ENCODE data around the gene DDI1. TPM values are rescaled to one million over a fixed set of nuclear protein-coding genes. Genes with fewer than 3 reads are reported as not detected.
"Not testable (repeated sequence)": the region's sequence is repeated elsewhere in the genome, so short reads cannot be mapped to it uniquely, and the experiment has no call there.

DDI1 gene
- total RNA-seq, 4 donors from 2014 or later = not detected

GRCh38 chr11:104036995-104037394 is 555 bp downstream of the DDI1 start:
- TF ChIP-seq CTCF (IDR thresholded peaks at IDR 0.05) (no peak), POLR2A (IDR thresholded peaks at IDR 0.05) (no peak)
- 80 to 81% methylated on average over 2 to 3 of the region's 21 CpGs for WGBS, 2 donors
- Histone ChIP-seq H3K36me3 (no peaks in the 10 kb centered on the region), H3K4me1 (no peaks in the 10 kb centered on the region), H3K4me3 (no peak overlapping the region), H3K9me3 (no peaks in the 10 kb centered on the region), H3K27ac (no peak overlapping the region), H3K27me3 (no peaks in the 10 kb centered on the region)
- intact Hi-C loops (cut with DNase I) = no loop called here
- no peak for DNase-seq

GRCh38 chr11:104041792-104042191 is 5.4 kb downstream of the DDI1 start:
- Histone ChIP-seq H3K4me3 (no peak overlapping the region), H3K27me3 (no peaks in the 10 kb centered on the region), H3K4me1 (no peaks in the 10 kb centered on the region), H3K27ac (no peak overlapping the region), H3K36me3 (no peaks in the 10 kb centered on the region), H3K9me3 (no peaks in the 10 kb centered on the region)
- no peak for DNase-seq
- intact Hi-C loops (cut with DNase I) = no loop called here
- WGBS, 2 donors = 65 to 73% methylated on average over 2 of the region's 2 CpGs
- TF ChIP-seq POLR2A (IDR thresholded peaks at IDR 0.05) (no peak), CTCF (IDR thresholded peaks at IDR 0.05) (no peak)

GRCh38 chr11:104043142-104043541 is 6.7 kb downstream of the DDI1 start:
- DNase-seq = no peak
- Histone ChIP-seq H3K9me3 (no peaks in the 10 kb centered on the region), H3K27me3 (no peaks in the 10 kb centered on the region), H3K4me3 (no peak overlapping the region), H3K4me1 (no peaks in the 10 kb centered on the region), H3K27ac (no peak overlapping the region), H3K36me3 (no peaks in the 10 kb centered on the region)
- no peak for TF ChIP-seq POLR2A (IDR thresholded peaks at IDR 0.05)
- TF ChIP-seq CTCF (IDR thresholded peaks at IDR 0.05) = no peak
- WGBS, 2 donors = 79 to 84% methylated on average over 3 to 4 of the region's 4 CpGs
- intact Hi-C loops (cut with DNase I) = no loop called here

- no peak overlapping the region for H3K4me3 ChIP-seq
- 81 to 83% methylated on average over 6 of the region's 6 CpGs for WGBS, 2 donors
- no peaks in the 10 kb centered on the region for H3K27me3 ChIP-seq
- no peak for DNase-seq
- no peaks in the 10 kb centered on the region for H3K36me3 ChIP-seq
- H3K27ac ChIP-seq = no peak overlapping the region
- intact Hi-C loops (cut with DNase I) = no loop called here
- no peaks in the 10 kb centered on the region for H3K4me1 ChIP-seq
- no peak for TF ChIP-seq CTCF (IDR thresholded peaks at IDR 0.05)
- TF ChIP-seq POLR2A (IDR thresholded peaks at IDR 0.05) = no peak
- H3K9me3 ChIP-seq = no peaks in the 10 kb centered on the region
These were observed 7.3 kb downstream of the DDI1 start for GRCh38 chr11:104043678-104044239.

- Histone ChIP-seq H3K27me3 (no peaks in the 10 kb centered on the region), H3K9me3 (no peaks in the 10 kb centered on the region), H3K4me3 (no peak overlapping the region), H3K36me3 (no peaks in the 10 kb centered on the region), H3K4me1 (no peaks in the 10 kb centered on the region), H3K27ac (no peak overlapping the region)
- intact Hi-C loops (cut with DNase I) = no loop called here
- TF ChIP-seq POLR2A (IDR thresholded peaks at IDR 0.05) = no peak
- TF ChIP-seq CTCF (IDR thresholded peaks at IDR 0.05) = no peak
- no peak for DNase-seq
- WGBS, 2 donors = 94 to 100% methylated on average over 2 of the region's 2 CpGs
These were observed 9.9 kb downstream of the DDI1 start for GRCh38 chr11:104046331-104046730.

GRCh38 chr11:104046858-104047257 is 10.4 kb downstream of the DDI1 start:
- H3K27me3 ChIP-seq; H3K9me3 ChIP-seq; H3K4me1 ChIP-seq; DNase-seq; intact Hi-C loops (cut with DNase I); H3K36me3 ChIP-seq; H3K27ac ChIP-seq; H3K4me3 ChIP-seq: not testable (repeated sequence)
- WGBS, 2 donors = 86 to 92% methylated on average over 2 to 3 of the region's 3 CpGs
